K562 (cell line): ENCODE measurements around the gene NOP10. TPM values are rescaled to one million over a fixed set of nuclear protein-coding genes. Genes with fewer than 3 reads are reported as not detected.
A peak's percentile ranks its signal among the peaks of the same experiment; 100 is the strongest.

Experiments
- ETV6 ChIP-seq, 3 experiments: fragments of 150-350 bp in 1 of 3; sonication (generic) in 1 of 3; formaldehyde crosslinking in 1 of 3; IDR thresholded peaks; 2 replicates each; pipeline versions ENCODE4 v1.6.1 to v1.8.0; 2014 to 2022; ENCODE audit warnings: borderline replicate concordance in 2 of 3, low read depth in 2 of 3, antibody characterized with exemption in 1 of 3, low read length in 1 of 3, mild to moderate bottlenecking in 1 of 3, missing genetic modification reagents in 1 of 3
- EZH2 ChIP-seq: IDR thresholded peaks from 2 replicates; pipeline ENCODE4 v1.6.1; 2012; ENCODE audit warnings: low read depth, mild to moderate bottlenecking, inconsistent platforms, low read length, borderline replicate concordance
- FOXK1 ChIP-seq: sonication (generic); formaldehyde crosslinking; IDR thresholded peaks from 2 replicates; pipeline ENCODE4 v1.8.0; 2022; ENCODE audit warnings: missing genetic modification reagents, mild to moderate bottlenecking, borderline replicate concordance
- MED1 ChIP-seq: sonication (generic); formaldehyde crosslinking; IDR thresholded peaks from 2 replicates; pipeline ENCODE4 v1.8.1; 2023; ENCODE audit warnings: missing genetic modification reagents, borderline replicate concordance
- MYBL2 ChIP-seq, 2 experiments: fragments of 450-650 bp in 1 of 2; sonication (generic) in 1 of 2; formaldehyde crosslinking in 1 of 2; IDR thresholded peaks; 2 replicates each; pipeline versions ENCODE4 v1.6.1 to v1.8.1; 2017 to 2022; ENCODE audit warnings: borderline replicate concordance in 1 of 2, inconsistent platforms in 1 of 2, low read depth in 1 of 2, mild to moderate bottlenecking in 1 of 2, missing genetic modification reagents in 1 of 2, moderate library complexity in 1 of 2
- NRF1 ChIP-seq, 2 experiments: fragments of 450-650 bp; IDR thresholded peaks in 1 of 2; conservative IDR thresholded peaks in 1 of 2; 2 replicates each; pipeline ENCODE4 v1.6.1; 2014; ENCODE audit warnings: mild to moderate bottlenecking in 2 of 2
- SMAD1 ChIP-seq: fragments of 150-350 bp; IDR thresholded peaks from 2 replicates; pipeline ENCODE4 v1.6.1; 2014; ENCODE audit warnings: low read length, low read depth; ENCODE audit not compliant: partially characterized antibody
- SMAD4 ChIP-seq: fragments of 250-450 bp; sonication (Bioruptor Pico); conservative IDR thresholded peaks from 2 replicates; pipeline ENCODE4 v1.8.0; 2021; ENCODE audit warnings: inconsistent platforms, mild to moderate bottlenecking, moderate library complexity
- STAT5B ChIP-seq: fragments of 250-450 bp; sonication (Bioruptor Pico); IDR thresholded peaks from 2 replicates; pipeline ENCODE4 v1.8.0; 2021; ENCODE audit warnings: mild to moderate bottlenecking, inconsistent platforms
- ZC3H8 ChIP-seq: fragments of 450-650 bp; IDR thresholded peaks from 2 replicates; pipeline ENCODE4 v1.6.1; 2017
- ZNF41 ChIP-seq: fragments of 250-450 bp; sonication (Bioruptor Pico); conservative IDR thresholded peaks from 2 replicates; pipeline ENCODE4 v1.4.0; 2020; ENCODE audit warnings: mild to moderate bottlenecking
- ZNF584 ChIP-seq: fragments of 200-800 bp; sonication (Bioruptor generic); IDR thresholded peaks from 2 replicates; pipeline ENCODE4 v1.6.1; 2016; ENCODE audit warnings: low read depth, mild to moderate bottlenecking, missing genetic modification characterization, missing compliant biosample characterization
- polyA plus RNA-seq, 8 experiments: library from polyadenylated mRNA; depleted of rRNA in 4 of 8; stranded (reverse) in 5 of 8; unstranded in 3 of 8; fragments of >200 nt; fragmentation: Nextera tagmentation in 2 of 8; fragmentation: Illumina TruSeq in 1 of 8; extraction: Ambion mirVana in 2 of 8; extraction: Trizol in 1 of 8; gene quantifications; 2 replicates each; pipeline versions ENCODE4 v1.2.1 to v1.2.3, GENCODE V29; 2011 to 2014; ENCODE audit warnings: inconsistent platforms in 1 of 8, missing spikeins in 1 of 8
- total RNA-seq, 7 experiments: library from RNA; depleted of rRNA in 6 of 7; stranded (reverse); fragments of >200 nt in 6 of 7; fragmentation: Illumina TruSeq in 2 of 7; extraction: Trizol in 2 of 7; gene quantifications; 2 replicates each; pipeline versions ENCODE4 v1.2.1 to v1.2.3, GENCODE V29; 2011 to 2021; ENCODE audit warnings: low replicate concordance in 1 of 7
- TF ChIP-seq, protein P1 (sequence below): sonication (generic); formaldehyde crosslinking; IDR thresholded peaks from 2 replicates; pipeline ENCODE4 v1.8.1; 2023; ENCODE audit warnings: mild to moderate bottlenecking, missing genetic modification reagents
- TF ChIP-seq, protein P2 (sequence below): fragments of 250-450 bp; sonication (Bioruptor Pico); IDR thresholded peaks from 2 replicates; pipeline ENCODE4 v1.4.0; 2020; ENCODE audit warnings: borderline replicate concordance
- TF ChIP-seq, protein P3 (sequence below): fragments of 250-450 bp; sonication (Bioruptor Pico); IDR thresholded peaks from 2 replicates; pipeline ENCODE4 v1.8.0; 2022; ENCODE audit warnings: moderate library complexity, mild to moderate bottlenecking, inconsistent platforms
- TF ChIP-seq, protein P4 (sequence below): fragments of 450-650 bp; formaldehyde crosslinking; conservative IDR thresholded peaks from 2 replicates; pipeline ENCODE4 v1.4.0; 2022; ENCODE audit warnings: mild to moderate bottlenecking, missing genetic modification characterization
- TF ChIP-seq, protein P5 (sequence below): fragments of 450-650 bp; formaldehyde crosslinking; IDR thresholded peaks from 2 replicates; pipeline ENCODE4 v1.4.0; 2022; ENCODE audit warnings: mild to moderate bottlenecking, moderate library complexity

NOP10 gene
- total and polyA plus RNA-seq, 9 of the 15 experiments (the other 6 are each of a cell fraction or from before 2014, with no cell fraction given): 250 to 1,663 (median 449) TPM

DNA sequence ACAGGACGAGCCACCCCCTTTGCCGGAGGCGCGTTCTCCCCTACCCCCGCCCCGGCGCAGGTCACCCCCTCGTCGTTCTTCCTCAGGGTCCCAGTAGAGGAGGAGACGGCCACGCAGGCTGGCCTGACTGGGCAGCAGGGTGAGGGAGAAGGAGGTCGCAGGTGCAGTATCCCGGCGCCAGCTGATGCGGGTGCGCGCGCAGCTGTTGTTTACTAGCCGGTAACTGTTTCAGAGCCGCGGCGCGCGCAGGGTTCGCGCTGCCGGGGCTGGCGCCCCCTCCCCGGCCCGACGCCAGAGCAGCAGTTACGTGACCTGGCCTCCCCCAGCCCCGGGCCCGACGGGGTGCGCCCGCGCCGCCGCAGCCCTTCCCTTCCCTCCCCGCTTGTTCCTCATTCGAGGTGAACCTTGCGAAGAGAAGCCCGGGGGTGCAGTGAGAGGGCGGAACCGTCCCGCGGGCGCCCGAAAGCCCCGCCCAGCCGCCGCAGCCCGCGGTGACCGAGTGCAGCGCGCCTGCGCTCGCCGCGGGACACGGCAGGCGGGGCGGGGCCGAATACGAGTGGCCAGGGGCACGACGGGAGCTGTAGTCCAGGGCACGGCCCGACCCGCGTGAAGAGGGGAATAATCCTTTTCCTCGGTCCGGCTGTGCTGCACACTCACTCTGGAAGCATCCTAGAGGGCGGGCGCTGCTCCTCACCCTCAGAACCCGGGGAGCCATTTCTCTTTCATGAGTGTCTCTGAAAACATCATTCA lies 5.2 kb downstream of the NOP10 start, which contains the start of gene SLC12A6 (continued):
- TF ChIP-seq, protein P1, sequence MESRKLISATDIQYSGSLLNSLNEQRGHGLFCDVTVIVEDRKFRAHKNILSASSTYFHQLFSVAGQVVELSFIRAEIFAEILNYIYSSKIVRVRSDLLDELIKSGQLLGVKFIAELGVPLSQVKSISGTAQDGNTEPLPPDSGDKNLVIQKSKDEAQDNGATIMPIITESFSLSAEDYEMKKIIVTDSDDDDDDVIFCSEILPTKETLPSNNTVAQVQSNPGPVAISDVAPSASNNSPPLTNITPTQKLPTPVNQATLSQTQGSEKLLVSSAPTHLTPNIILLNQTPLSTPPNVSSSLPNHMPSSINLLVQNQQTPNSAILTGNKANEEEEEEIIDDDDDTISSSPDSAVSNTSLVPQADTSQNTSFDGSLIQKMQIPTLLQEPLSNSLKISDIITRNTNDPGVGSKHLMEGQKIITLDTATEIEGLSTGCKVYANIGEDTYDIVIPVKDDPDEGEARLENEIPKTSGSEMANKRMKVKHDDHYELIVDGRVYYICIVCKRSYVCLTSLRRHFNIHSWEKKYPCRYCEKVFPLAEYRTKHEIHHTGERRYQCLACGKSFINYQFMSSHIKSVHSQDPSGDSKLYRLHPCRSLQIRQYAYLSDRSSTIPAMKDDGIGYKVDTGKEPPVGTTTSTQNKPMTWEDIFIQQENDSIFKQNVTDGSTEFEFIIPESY (CRISPR knock-in tag): no peak
- TF ChIP-seq ETV6 (IDR thresholded peaks at IDR 0.05; ENCODE audit: borderline replicate concordance in 1 of 2, low read depth in 2 of 2, low read length in 1 of 2) (no peak), ETV6 (CRISPR knock-in tag; IDR thresholded peaks at IDR 0.05; ENCODE audit: borderline replicate concordance) (no peak), MYBL2 (IDR thresholded peaks at IDR 0.05; ENCODE audit: low read depth) (no peak), MYBL2 (CRISPR knock-in tag; IDR thresholded peaks at IDR 0.05; ENCODE audit: borderline replicate concordance) (no peak), NRF1 (conservative IDR thresholded peaks at IDR 0.05 in 1 of 2, IDR thresholded peaks at IDR 0.05 in 1 of 2) (peak; percentile 96), FOXK1 (CRISPR knock-in tag) (no peak), SMAD1 (no peak), ZC3H8 (no peak), ZNF584 (CRISPR knock-in tag) (no peak), EZH2 (no peak), SMAD4 (CRISPR knock-in tag) (peak; percentile 60), STAT5B (no peak), ZNF41 (CRISPR knock-in tag) (no peak), MED1 (CRISPR knock-in tag) (no peak)
- TF ChIP-seq, protein P2, sequence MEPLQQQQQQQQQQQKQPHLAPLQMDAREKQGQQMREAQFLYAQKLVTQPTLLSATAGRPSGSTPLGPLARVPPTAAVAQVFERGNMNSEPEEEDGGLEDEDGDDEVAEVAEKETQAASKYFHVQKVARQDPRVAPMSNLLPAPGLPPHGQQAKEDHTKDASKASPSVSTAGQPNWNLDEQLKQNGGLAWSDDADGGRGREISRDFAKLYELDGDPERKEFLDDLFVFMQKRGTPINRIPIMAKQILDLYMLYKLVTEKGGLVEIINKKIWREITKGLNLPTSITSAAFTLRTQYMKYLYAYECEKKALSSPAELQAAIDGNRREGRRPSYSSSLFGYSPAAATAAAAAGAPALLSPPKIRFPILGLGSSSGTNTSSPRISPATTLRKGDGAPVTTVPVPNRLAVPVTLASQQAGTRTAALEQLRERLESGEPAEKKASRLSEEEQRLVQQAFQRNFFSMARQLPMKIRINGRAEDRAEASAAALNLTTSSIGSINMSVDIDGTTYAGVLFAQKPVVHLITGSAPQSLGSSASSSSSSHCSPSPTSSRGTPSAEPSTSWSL (CRISPR knock-in tag): no peak
- TF ChIP-seq, protein P3, sequence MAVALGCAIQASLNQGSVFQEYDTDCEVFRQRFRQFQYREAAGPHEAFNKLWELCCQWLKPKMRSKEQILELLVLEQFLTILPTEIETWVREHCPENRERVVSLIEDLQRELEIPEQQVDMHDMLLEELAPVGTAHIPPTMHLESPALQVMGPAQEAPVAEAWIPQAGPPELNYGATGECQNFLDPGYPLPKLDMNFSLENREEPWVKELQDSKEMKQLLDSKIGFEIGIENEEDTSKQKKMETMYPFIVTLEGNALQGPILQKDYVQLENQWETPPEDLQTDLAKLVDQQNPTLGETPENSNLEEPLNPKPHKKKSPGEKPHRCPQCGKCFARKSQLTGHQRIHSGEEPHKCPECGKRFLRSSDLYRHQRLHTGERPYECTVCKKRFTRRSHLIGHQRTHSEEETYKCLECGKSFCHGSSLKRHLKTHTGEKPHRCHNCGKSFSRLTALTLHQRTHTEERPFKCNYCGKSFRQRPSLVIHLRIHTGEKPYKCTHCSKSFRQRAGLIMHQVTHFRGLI (CRISPR knock-in tag): no peak
- TF ChIP-seq, protein P4, sequence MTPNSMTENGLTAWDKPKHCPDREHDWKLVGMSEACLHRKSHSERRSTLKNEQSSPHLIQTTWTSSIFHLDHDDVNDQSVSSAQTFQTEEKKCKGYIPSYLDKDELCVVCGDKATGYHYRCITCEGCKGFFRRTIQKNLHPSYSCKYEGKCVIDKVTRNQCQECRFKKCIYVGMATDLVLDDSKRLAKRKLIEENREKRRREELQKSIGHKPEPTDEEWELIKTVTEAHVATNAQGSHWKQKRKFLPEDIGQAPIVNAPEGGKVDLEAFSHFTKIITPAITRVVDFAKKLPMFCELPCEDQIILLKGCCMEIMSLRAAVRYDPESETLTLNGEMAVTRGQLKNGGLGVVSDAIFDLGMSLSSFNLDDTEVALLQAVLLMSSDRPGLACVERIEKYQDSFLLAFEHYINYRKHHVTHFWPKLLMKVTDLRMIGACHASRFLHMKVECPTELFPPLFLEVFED (CRISPR knock-in tag): no peak
- TF ChIP-seq, protein P5, sequence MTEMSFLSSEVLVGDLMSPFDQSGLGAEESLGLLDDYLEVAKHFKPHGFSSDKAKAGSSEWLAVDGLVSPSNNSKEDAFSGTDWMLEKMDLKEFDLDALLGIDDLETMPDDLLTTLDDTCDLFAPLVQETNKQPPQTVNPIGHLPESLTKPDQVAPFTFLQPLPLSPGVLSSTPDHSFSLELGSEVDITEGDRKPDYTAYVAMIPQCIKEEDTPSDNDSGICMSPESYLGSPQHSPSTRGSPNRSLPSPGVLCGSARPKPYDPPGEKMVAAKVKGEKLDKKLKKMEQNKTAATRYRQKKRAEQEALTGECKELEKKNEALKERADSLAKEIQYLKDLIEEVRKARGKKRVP (CRISPR knock-in tag): no peak
